ENCODE data around the gene ZFYVE9.
"Not testable (repeated sequence)": the region's sequence is repeated elsewhere in the genome, so short reads cannot be mapped to it uniquely, and the experiment has no call there.

The ZFYVE9 gene

GRCh38 chr1:52145137-52145536 is 3.2 kb downstream of the ZFYVE9 start:
- H3K4me3 ChIP-seq (ENCODE audit: low read depth, low read length) = no peak overlapping the region
- DNase-seq (ENCODE audit: low read depth) = no peak

GRCh38 chr1:52150445-52150844 is 8.6 kb downstream of the ZFYVE9 start:
- DNase-seq (ENCODE audit: low read depth); H3K4me3 ChIP-seq (ENCODE audit: low read depth, low read length): not testable (repeated sequence)

GRCh38 chr1:52150946-52151345 is 9.1 kb downstream of the ZFYVE9 start:
- H3K4me3 ChIP-seq (ENCODE audit: low read depth, low read length) = no peak overlapping the region
- DNase-seq (ENCODE audit: low read depth) = no peak

GRCh38 chr1:52152572-52152971 is 10.7 kb downstream of the ZFYVE9 start:
- H3K4me3 ChIP-seq (ENCODE audit: low read depth, low read length) = no peak overlapping the region
- DNase-seq (ENCODE audit: low read depth) = no peak

GRCh38 chr1:52153010-52153409 is 11.1 kb downstream of the ZFYVE9 start:
- no peak overlapping the region for H3K4me3 ChIP-seq (ENCODE audit: low read depth, low read length)
- DNase-seq (ENCODE audit: low read depth) = no peak

GRCh38 chr1:52153898-52154297 is 12.0 kb downstream of the ZFYVE9 start:
- no peak for DNase-seq (ENCODE audit: low read depth)
- no peak overlapping the region for H3K4me3 ChIP-seq (ENCODE audit: low read depth, low read length)

GRCh38 chr1:52156460-52156859 is 14.6 kb downstream of the ZFYVE9 start:
- no peak overlapping the region for H3K4me3 ChIP-seq (ENCODE audit: low read depth, low read length)
- DNase-seq (ENCODE audit: low read depth) = no peak

GRCh38 chr1:52157582-52157981 is 15.7 kb downstream of the ZFYVE9 start:
- H3K4me3 ChIP-seq (ENCODE audit: low read depth, low read length) = no peak overlapping the region
- DNase-seq (ENCODE audit: low read depth) = no peak

- DNase-seq (ENCODE audit: low read depth) = no peak
- no peak overlapping the region for H3K4me3 ChIP-seq (ENCODE audit: low read depth, low read length)
Measured at GRCh38 chr1:52158218-52158617, 16.3 kb downstream of the ZFYVE9 start.

- no peak for DNase-seq (ENCODE audit: low read depth)
- no peak overlapping the region for H3K4me3 ChIP-seq (ENCODE audit: low read depth, low read length)
Measured at GRCh38 chr1:52159033-52159789, 17.3 kb downstream of the ZFYVE9 start.

- no peak overlapping the region for H3K4me3 ChIP-seq (ENCODE audit: low read depth, low read length)
- DNase-seq (ENCODE audit: low read depth) = no peak
Measured at GRCh38 chr1:52162947-52163346, 21.1 kb downstream of the ZFYVE9 start.

- no peak for DNase-seq (ENCODE audit: low read depth)
- H3K4me3 ChIP-seq (ENCODE audit: low read depth, low read length) = no peak overlapping the region
Measured at GRCh38 chr1:52164604-52165003, 22.7 kb downstream of the ZFYVE9 start.

GRCh38 chr1:52166996-52167753 is 25.3 kb downstream of the ZFYVE9 start:
- DNase-seq (ENCODE audit: low read depth) = no peak
- no peak overlapping the region for H3K4me3 ChIP-seq (ENCODE audit: low read depth, low read length)

GRCh38 chr1:52168373-52169080 is 26.6 kb downstream of the ZFYVE9 start:
- no peak for DNase-seq (ENCODE audit: low read depth)
- H3K4me3 ChIP-seq (ENCODE audit: low read depth, low read length) = no peak overlapping the region

- not testable (repeated sequence) for DNase-seq (ENCODE audit: low read depth); H3K4me3 ChIP-seq (ENCODE audit: low read depth, low read length)
Measured at GRCh38 chr1:52171149-52171548, 29.3 kb downstream of the ZFYVE9 start.

- no peak for DNase-seq (ENCODE audit: low read depth)
- H3K4me3 ChIP-seq (ENCODE audit: low read depth, low read length) = no peak overlapping the region
Measured at GRCh38 chr1:52179073-52179472, 37.2 kb downstream of the ZFYVE9 start.

- no peak overlapping the region for H3K4me3 ChIP-seq (ENCODE audit: low read depth, low read length)
Measured at GRCh38 chr1:52180176-52180575, 38.3 kb downstream of the ZFYVE9 start.

GRCh38 chr1:52181759-52182158 is 39.9 kb downstream of the ZFYVE9 start:
- not testable (repeated sequence) for DNase-seq (ENCODE audit: low read depth)

More at GRCh38 chr1:52180176-52180575, 38.3 kb downstream of the ZFYVE9 start:
- no peak for DNase-seq (ENCODE audit: low read depth)

GRCh38 chr1:52182328-52182727 is 40.4 kb downstream of the ZFYVE9 start:
- not testable (repeated sequence) for DNase-seq (ENCODE audit: low read depth); H3K4me3 ChIP-seq (ENCODE audit: low read depth, low read length)

More at GRCh38 chr1:52181759-52182158, 39.9 kb downstream of the ZFYVE9 start:
- not testable (repeated sequence) for H3K4me3 ChIP-seq (ENCODE audit: low read depth, low read length)

GRCh38 chr1:52182874-52183400 is 41.0 kb downstream of the ZFYVE9 start:
- H3K4me3 ChIP-seq (ENCODE audit: low read depth, low read length) = no peak overlapping the region
- DNase-seq (ENCODE audit: low read depth) = no peak
